GM19452 (cell line): ENCODE results near the gene BOD1.

Experiments used
- ATAC-seq: cut with Tn5 transposase; IDR thresholded peaks from one replicate; pipeline ENCODE4 v1.9.1; 2021; ENCODE audit not compliant: unreplicated experiment

Gene BOD1

DNA sequence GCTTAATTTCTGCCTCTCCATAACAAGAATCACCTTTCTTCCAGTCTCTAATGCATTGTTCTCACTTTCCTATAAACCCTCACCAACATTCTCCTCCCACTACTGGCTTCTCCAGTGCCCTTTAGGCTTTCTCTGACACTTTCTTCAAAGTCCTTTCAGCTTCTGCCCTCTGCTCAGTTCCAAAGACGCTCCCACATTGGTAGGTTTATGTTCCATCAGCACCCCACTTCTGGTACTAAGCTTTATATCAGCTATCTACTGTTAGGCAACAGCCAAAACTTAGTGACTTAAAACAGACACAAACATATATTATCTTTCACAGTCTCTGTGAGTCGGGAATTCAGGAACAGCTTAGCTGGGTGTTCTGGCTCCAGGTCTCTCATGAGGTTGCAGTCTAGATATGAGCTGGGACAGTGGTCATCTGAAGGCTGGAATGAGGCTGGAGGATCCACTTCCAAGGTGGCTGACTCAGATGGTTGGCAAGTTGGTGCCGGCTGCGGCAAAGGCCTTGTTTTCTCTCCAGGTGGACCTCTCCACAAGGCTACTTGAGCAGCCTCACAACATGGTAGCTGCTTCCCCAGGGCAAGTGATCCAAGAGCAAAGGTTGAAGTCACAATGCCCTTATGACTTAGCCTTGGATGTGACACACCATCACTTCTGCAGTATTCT lies 37.4 kb downstream of the BOD1 start:
- no peak for ATAC-seq

DNA sequence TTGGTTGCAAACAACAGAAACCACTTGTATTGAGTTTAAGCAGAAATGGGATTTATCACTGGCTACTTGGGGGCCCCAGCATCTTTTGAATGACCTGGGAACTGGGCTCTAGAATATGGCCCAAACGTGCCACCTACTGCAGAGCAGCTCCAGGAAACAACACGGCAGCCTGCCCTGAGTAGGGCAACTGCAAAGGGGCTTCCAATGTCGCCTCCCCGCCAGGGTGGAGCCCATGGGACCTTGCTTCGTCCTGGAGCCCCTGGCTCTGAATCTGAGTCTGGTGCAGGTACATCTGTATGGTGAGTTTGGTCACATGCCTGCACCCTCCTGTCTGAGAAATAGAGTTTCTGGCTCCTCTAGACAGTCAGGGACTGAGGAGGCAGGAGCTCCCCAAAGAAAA lies 38.6 kb downstream of the BOD1 start:
- no peak for ATAC-seq

DNA sequence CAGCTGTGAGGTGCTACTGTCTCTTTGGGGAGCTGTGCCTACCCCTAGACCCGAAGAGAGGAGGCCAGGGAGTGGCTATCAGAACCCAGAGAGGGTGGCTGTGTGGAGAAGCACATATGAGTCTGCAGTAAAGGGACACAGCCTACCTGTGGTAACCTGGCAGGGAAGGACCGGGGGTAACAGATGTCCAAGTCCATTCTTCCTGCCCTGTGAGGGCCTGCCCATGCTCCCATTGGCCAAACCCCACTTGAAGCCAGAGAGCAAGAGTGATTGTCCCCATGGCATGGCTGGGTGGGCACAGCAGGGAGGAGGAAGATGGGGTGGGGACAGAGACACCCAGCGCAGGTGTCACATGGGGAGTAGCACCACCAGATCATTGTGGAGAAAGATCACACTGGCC lies 39.3 kb downstream of the BOD1 start:
- no peak for ATAC-seq

DNA sequence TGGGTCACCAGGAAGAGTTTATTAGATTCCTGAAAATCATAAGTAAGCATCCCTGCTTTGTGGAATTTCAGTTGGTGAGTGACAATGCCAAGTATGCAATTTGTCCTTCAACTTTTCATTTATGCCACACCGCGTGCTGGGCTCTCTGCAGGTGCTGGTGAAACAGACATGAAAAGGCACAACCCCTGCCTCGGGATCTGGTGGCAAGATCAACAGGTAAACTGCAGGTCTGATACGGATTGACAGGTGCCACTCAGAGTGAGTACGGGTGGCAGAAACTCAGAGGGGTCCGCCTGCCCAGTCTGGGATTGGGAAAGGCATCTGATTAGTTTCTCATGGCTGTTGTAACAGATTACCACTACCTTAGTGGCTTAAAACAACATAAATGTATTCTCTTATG lies 40.5 kb downstream of the BOD1 start:
- no peak for ATAC-seq

DNA sequence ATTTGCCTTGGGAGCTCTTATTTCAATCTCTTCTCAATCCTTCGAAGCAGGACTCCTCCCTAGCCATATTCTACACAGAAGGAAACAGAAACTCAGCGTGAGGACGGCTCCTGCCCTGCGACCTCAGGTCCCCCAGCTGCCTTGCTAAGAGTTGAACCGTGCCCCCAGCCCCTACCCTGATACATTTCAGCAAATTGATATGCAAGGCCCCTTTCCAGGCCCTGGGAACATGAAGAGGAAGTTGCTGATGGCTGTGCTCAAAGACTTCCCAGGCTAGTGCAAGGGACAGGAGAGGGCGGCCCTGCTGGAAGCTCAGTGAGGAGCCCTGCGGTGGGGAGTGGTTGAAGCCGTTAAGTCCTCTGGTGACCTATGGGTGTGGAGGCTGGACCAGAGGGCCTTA lies 41.5 kb downstream of the BOD1 start:
- no peak for ATAC-seq

DNA sequence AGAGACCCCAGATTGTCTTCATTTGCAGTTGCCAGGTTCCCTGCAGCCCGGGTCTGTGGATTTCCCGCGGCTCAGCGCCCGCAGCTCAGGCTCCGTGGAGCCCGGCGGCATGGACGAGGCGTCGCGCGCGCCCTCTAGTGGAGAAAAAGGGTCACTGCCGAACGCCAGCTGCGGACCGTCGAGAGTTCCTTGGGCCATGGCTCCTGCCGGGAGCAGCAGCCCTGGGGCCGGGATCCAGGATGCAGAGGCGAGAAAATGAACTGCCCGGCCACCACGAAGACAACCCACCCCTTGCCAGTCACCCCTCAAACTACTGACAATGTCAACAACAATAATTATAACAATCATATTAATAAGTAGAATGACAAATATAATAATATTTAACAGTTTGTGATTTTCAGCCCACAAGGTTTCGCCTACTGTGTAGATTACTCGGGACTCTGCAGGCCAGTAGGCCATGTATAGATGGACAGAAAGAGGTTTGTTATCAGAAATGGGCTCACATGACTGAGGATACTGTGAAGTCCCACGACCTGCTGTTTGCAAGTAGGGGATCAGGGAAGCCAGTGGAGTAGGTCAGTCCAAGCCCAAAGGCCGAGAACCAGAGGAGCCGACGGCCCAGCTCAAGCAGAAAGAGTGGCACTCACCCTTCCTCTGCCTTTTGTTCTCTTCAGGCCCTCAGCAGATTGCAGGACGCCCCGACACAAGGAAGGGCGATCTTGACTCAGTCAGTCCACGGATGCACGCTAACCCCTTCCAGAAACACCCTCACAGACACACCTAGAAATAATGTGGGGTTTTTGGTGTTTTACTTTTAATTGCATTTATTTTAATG lies 43.1 kb downstream of the BOD1 start:
- peak; percentile 80 for ATAC-seq

DNA sequence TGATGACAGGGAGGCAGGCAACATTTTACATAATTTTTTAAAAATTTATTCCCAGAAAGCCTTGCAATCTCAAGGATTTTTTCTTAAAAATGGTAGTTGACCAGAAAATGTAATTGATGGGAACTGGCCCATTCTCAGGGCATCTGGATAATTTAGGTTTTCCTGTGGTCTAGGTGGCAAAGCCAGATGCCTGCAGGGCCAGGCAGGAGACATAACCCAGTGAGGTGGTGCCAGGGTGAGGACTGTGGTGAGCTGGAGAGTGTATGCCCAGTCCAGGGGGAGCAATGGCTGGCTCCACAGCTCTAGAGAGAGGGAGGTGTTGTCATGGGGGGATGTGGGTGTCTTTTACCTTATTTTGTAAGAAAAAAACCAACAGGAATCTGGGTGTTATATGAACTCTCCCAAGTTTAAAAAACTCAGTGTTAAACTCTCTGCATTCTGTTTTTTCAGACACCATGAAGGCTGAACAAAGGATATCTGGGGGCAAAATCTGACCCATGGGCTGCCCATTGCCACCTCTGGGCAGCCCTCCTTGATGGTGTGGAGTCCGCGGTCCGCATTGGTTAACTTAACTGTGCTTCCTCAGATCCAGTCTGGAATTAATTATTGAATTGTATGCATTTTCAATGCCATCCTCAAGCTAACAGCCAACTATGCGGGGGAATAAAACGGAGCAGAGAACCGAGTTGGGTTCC lies 43.9 kb downstream of the BOD1 start:
- ATAC-seq: no peak

DNA sequence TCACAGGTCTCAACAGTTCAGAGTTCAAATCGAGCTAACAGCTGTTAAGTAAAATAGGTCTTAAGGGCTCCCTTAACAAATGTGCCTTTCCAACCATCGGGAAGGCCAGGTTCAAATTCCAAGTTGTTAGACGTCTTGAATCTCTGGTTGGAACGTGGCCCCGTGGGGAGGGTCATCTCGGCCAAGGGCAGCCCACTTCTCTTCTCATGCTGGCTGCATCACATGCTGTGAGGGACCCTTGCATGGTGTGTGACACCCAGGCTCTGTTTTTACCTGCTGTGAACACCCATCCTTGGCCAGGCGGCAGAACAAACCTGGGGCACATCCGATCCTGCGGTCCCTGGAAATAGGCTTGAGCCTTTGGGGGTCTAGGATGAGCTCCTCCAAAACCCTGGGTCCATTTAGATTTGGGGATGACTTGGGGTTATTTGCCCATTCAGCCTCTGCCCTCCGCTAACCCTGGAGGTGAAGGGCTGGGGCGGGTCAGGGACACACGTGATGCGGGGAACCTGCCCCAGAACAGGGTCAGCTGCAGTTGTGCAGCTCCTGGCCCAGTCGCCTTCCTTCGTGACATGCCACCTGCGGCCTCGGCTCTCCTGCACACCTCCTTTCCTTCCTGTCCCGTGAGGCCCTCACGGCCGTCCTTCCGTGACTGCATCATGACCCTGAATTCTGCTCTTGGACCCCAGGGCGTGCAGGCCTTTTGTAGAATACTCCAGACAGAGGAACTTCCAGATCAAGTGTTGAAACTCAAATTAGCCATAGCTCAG lies 45.9 kb downstream of the BOD1 start:
- no peak for ATAC-seq

DNA sequence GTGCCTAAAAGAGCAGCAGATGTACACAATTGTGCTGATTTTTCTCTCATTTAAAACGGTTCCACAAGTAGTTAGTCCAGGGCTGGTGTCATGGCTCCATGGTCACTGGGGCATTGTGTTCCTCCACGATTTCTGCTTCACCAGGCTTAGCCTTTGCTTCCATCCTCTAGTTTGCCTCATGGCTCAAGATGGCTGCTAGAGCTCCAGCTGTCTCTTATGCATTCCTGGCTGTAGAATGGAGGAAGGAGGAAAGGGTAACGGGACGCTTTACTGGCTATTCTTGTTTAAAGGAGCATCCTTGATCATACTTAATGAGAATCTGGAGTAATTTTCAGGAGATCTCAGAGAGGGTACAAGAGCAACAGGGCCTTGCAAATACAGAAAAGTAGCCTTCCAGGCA lies 47.7 kb downstream of the BOD1 start:
- no peak for ATAC-seq

DNA sequence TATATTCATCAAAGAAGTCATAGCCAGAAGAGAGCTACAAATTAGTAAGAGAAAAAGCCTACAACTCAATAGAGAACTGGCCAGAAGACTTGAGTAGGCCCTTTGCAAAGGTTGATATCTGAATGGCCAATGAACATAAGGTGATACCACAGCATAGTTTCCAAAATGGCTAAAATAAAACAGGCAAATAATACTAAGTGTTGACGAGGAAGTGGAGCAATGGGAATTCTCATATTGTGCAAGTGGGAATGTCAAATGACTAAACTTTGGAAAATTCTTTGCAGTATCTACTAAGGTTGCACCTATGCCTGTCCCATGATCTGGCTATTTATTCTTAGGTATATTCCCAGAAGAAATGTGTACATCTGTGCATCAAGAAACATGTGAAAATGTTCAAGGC lies 48.3 kb downstream of the BOD1 start:
- no peak for ATAC-seq

DNA sequence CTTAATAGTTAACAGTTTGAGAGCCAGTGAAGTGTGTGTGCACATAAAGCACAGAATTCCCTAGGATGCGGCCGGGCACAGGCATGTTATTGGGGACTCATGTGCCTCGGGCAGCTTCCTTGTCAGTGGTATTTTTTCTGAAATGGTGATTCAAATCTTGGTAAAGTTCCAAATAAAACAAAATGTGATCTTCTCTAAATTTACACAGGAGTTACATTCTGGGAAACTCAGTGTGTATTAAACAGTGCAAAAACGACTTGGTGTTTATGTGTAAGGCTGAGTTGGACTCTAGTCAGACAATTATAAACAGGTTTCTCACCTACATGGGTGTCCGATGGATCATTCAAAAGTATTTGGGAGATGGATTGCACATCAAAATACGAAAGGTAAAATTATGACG lies 48.9 kb downstream of the BOD1 start:
- no peak for ATAC-seq

DNA sequence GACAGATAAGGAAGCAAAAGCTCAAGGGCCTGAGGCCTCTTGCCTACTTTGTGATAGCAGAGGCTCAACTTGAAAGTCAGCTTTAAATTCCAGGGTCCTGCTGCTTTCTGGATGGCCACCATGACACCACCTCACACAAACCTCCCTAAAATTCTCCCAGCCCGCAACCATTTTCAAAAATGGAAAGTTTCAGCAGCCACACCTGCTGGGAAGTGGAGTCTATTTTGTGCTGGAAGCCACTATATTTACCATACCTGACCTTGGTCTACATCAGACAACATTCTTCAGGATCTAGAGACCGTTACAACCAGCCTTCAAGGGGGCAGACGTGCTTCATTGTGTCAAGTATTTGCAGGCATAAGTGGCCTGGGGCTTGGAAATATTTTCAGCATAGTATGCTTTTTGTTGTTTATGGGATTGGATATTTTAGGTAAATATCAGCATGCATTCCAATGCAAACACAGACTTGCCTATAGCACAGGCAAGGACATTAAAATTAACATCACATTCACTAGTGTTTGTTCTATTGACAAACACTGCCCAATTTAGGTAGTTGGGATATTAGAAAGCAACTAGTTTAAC lies 50.9 kb downstream of the BOD1 start:
- ATAC-seq: no peak

DNA sequence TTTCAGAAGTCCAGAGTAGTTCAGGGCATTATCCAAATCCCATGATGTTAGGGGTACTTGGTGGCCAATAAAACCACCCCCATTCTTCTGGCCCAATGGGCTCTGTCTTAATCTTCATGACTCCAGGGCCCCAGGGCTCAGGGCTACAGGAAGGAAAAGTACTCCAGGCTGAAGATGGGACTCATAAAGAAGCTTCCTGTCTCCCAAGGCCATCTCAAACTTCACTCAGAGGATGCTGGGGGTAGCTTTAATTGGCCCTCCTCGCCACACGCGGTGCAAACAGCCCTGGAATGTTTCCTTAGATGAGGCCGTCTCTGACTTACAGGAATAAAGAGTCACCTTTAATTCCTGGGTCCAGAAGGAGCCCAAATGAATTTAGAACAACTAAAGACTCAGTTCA lies 52.3 kb downstream of the BOD1 start:
- no peak for ATAC-seq

DNA sequence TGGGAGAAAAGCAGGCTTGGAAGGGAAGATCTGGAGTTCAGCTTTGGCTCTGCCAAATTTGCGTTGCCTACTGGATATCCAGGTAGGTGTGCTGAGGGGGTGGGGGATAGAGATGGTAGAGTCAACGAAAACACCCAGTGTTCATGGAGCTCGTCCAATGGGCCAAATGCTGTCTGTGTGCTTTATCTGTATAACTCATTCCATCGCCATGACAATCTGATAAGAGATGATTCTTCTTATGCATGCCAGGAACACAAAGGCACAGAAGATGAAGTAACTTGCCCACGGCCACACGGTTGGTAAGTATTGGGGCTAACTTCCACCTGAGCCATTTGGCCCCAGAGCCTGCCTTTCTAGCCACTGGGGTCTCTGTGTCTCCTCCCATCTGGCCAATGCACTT lies 53.2 kb downstream of the BOD1 start:
- no peak for ATAC-seq

DNA sequence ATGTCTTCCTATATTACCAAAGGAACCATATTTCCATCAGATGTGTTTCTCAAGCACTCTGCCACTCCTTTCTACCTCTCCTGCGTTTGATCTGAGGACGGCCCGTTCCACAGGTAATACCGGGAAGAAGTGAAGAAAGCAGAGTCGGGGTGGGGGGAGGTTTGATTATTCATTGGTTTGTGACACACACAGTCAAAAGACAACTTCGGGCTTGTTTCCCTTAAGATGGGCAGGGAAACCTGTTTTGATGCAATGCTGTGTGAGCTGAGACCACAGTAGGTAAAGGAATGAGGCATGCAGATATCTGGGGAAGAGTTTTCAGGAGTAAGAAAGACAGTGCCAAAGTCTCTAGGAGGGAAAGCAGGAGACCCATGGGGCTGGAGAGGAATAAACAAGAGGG lies 54.0 kb downstream of the BOD1 start:
- ATAC-seq: no peak
